Measurements from ENCODE around the gene TASOR2. TPM values are rescaled to one million over a fixed set of nuclear protein-coding genes. Genes with fewer than 3 reads are reported as not detected.

Gene TASOR2
- total and polyA plus RNA-seq, 4 donors: 12.3 to 108 (median 29.1) TPM

DNA sequence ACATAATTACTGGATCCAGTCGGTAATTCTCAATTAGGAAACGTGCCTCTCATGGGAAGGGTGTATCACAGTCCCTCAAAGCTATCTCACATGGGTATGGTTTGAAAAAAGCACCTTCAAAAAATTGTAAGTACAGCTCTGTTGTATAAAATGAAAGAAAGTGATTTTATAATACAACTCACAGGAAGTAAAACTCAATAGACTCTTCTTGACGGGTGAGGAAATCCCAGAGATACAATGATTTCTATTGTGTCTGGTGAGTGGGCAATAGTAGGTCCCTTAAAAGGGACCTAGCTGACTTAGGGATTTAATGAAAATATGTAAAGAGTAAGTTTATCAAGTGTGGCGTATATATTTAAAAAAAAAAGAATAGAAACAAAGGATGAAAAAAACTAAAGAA is 27.0 kb downstream of the TASOR2 start:
- Histone ChIP-seq H3K27ac (ENCODE audit: low read depth in 1 of 2, low read length in 1 of 2) (no peak overlapping the region), H3K36me3 (ENCODE audit: control insufficient read depth in 4 of 4, insufficient read depth in 4 of 4, low read length in 4 of 4) (no peaks in the 10 kb centered on the region), H3K9me3 (ENCODE audit: control insufficient read depth in 4 of 4, insufficient read depth in 3 of 4, low read length in 3 of 4) (no peaks in the 10 kb centered on the region), H3K4me1 (ENCODE audit: control insufficient read depth in 5 of 5, insufficient read depth in 5 of 5, low read length in 5 of 5) (peaks cover 0 to 8% (median 0%) of the 10 kb centered on the region in 5 donors), H3K4me3 (no peak overlapping the region), H3K9ac (ENCODE audit: insufficient read depth in 1 of 2, low read length in 2 of 2) (no peak overlapping the region), H3K27me3 (ENCODE audit: control insufficient read depth in 3 of 3, insufficient read depth in 3 of 3, low read length in 2 of 3) (no peaks in the 10 kb centered on the region)
- WGBS, 2 donors: 60 to 70% methylated on average over 4 of the region's 4 CpGs
- no peak for DNase-seq
- ATAC-seq (ENCODE audit: insufficient read depth, low FRiP score): no peak
- TF ChIP-seq, protein P1, sequence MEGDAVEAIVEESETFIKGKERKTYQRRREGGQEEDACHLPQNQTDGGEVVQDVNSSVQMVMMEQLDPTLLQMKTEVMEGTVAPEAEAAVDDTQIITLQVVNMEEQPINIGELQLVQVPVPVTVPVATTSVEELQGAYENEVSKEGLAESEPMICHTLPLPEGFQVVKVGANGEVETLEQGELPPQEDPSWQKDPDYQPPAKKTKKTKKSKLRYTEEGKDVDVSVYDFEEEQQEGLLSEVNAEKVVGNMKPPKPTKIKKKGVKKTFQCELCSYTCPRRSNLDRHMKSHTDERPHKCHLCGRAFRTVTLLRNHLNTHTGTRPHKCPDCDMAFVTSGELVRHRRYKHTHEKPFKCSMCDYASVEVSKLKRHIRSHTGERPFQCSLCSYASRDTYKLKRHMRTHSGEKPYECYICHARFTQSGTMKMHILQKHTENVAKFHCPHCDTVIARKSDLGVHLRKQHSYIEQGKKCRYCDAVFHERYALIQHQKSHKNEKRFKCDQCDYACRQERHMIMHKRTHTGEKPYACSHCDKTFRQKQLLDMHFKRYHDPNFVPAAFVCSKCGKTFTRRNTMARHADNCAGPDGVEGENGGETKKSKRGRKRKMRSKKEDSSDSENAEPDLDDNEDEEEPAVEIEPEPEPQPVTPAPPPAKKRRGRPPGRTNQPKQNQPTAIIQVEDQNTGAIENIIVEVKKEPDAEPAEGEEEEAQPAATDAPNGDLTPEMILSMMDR (IDR thresholded peaks at IDR 0.05; ENCODE audit: control extremely low read depth, extremely low read depth): no peak

DNA sequence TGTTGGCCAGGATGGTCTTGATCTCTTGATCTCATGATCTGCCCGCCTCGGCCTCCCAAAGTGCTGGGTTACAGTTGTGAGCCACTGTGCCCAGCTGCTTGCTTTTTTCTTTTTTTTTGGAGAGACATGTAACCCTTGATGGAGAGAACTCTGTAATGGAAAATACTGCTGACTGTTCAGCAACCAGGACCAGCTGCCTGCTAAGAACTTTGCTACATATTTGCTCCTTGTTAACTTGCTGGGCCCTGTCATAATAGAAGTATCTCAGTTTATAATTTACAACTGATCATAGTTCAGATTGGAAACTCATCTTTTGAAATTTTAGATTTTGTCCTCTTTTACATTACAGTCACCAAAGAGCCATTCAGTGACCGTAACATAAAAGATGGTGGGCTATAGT is 34.9 kb downstream of the TASOR2 start:
- TF ChIP-seq, protein P1 (IDR thresholded peaks at IDR 0.05; ENCODE audit: control extremely low read depth, extremely low read depth): no peak
- Histone ChIP-seq H3K27ac (ENCODE audit: low read depth in 1 of 2, low read length in 1 of 2) (no peak overlapping the region), H3K36me3 (ENCODE audit: control insufficient read depth in 4 of 4, insufficient read depth in 4 of 4, low read length in 4 of 4) (peaks cover 0 to 4% (median 2%) of the 10 kb centered on the region in 4 donors), H3K4me3 (no peak overlapping the region), H3K27me3 (ENCODE audit: control insufficient read depth in 3 of 3, insufficient read depth in 3 of 3, low read length in 2 of 3) (no peaks in the 10 kb centered on the region), H3K4me1 (ENCODE audit: control insufficient read depth in 5 of 5, insufficient read depth in 5 of 5, low read length in 5 of 5) (peaks cover 0 to 3% (median 0%) of the 10 kb centered on the region in 5 donors), H3K9me3 (ENCODE audit: control insufficient read depth in 4 of 4, insufficient read depth in 3 of 4, low read length in 3 of 4) (no peaks in the 10 kb centered on the region), H3K9ac (ENCODE audit: insufficient read depth in 1 of 2, low read length in 2 of 2) (no peak overlapping the region)
- no peak for ATAC-seq (ENCODE audit: insufficient read depth, low FRiP score)
- whole genome bisulfite sequencing, 2 donors: 89 to 92% methylated on average over 3 of the region's 3 CpGs
- DNase-seq: peak in 2 of 3 donors; percentile 54 to 65

DNA sequence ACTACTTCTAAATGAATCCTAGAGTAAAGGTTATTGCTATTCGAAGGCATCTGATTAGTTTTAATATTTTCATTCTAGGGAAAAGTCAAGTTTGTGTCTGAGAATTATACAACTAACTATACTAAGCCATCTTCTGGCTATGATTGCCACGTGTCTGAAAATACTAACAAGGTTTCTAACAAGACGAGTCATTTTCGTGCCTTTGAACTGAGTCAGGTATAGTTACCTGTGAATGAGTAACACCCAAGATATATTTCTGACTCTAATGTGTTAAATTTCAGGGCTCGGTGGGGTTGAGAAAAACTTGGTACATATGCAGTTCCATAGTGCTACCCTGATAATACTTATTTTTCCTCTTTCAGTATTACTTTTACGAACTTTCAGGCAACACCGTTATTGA is 35.5 kb downstream of the TASOR2 start:
- no peaks in the 10 kb centered on the region for H3K27me3 ChIP-seq (ENCODE audit: control insufficient read depth in 3 of 3, insufficient read depth in 3 of 3, low read length in 2 of 3)
- no peak for DNase-seq
- H3K27ac ChIP-seq (ENCODE audit: low read depth in 1 of 2, low read length in 1 of 2): no peak overlapping the region
- H3K4me1 ChIP-seq (ENCODE audit: control insufficient read depth in 5 of 5, insufficient read depth in 5 of 5, low read length in 5 of 5): peaks cover 0 to 3% (median 0%) of the 10 kb centered on the region in 5 donors
- H3K36me3 ChIP-seq (ENCODE audit: control insufficient read depth in 4 of 4, insufficient read depth in 4 of 4, low read length in 4 of 4): peaks cover 0 to 4% (median 3%) of the 10 kb centered on the region in 4 donors
- TF ChIP-seq, protein P1 (IDR thresholded peaks at IDR 0.05; ENCODE audit: control extremely low read depth, extremely low read depth): no peak
- H3K9ac ChIP-seq (ENCODE audit: insufficient read depth in 1 of 2, low read length in 2 of 2): no peak overlapping the region
- H3K4me3 ChIP-seq: no peak overlapping the region
- ATAC-seq (ENCODE audit: insufficient read depth, low FRiP score): no peak
- WGBS, 2 donors: 96% methylated on average over 7 of the region's 7 CpGs
- H3K9me3 ChIP-seq (ENCODE audit: control insufficient read depth in 4 of 4, insufficient read depth in 3 of 4, low read length in 3 of 4): no peaks in the 10 kb centered on the region

DNA sequence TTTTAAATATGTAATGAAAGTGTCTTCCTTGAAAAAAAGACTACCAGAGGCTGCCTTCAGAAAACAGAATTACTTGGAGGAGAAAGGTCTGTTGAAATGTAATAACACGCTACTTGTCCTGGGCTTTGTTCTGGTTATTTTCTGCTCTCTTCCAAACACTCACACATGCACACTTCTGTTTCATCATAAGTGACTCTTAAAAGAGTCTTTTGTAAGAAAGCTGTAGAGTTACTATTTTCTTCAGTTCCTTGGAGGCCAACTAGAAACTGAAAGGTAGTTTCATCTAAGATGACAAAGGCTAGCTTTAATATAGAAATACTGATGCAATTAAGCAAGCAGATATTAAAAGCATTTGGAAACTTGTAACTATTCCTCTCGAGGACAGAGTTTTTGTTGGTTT is 39.1 kb downstream of the TASOR2 start:
- TF ChIP-seq, protein P1 (IDR thresholded peaks at IDR 0.05; ENCODE audit: control extremely low read depth, extremely low read depth): no peak
- no peak overlapping the region for H3K9ac ChIP-seq (ENCODE audit: insufficient read depth in 1 of 2, low read length in 2 of 2)
- no peaks in the 10 kb centered on the region for H3K27me3 ChIP-seq (ENCODE audit: control insufficient read depth in 3 of 3, insufficient read depth in 3 of 3, low read length in 2 of 3)
- 58 to 75% methylated on average over 2 of the region's 2 CpGs for WGBS, 2 donors
- peak in 1 of 3 donors; percentile 46 for DNase-seq
- no peak overlapping the region for H3K27ac ChIP-seq (ENCODE audit: low read depth in 1 of 2, low read length in 1 of 2)
- no peak for ATAC-seq (ENCODE audit: insufficient read depth, low FRiP score)
- peaks cover 0 to 2% (median 0%) of the 10 kb centered on the region in 5 donors for H3K4me1 ChIP-seq (ENCODE audit: control insufficient read depth in 5 of 5, insufficient read depth in 5 of 5, low read length in 5 of 5)
- peaks cover 5 to 15% (median 10%) of the 10 kb centered on the region in 4 donors for H3K36me3 ChIP-seq (ENCODE audit: control insufficient read depth in 4 of 4, insufficient read depth in 4 of 4, low read length in 4 of 4)
- no peaks in the 10 kb centered on the region for H3K9me3 ChIP-seq (ENCODE audit: control insufficient read depth in 4 of 4, insufficient read depth in 3 of 4, low read length in 3 of 4)
- H3K4me3 ChIP-seq: no peak overlapping the region
